Stimulated activated CD8-positive, alpha-beta memory T cell treated with anti-CD3 and anti-CD28 coated beads, Interleukin-4, amount 100 ng/mL, for 48 hours (primary cell): ENCODE measurements around the gene GNA14.
"Not testable (repeated sequence)": the region's sequence is repeated elsewhere in the genome, so short reads cannot be mapped to it uniquely, and the experiment has no call there.

Experiments
- DNase-seq: peaks from one replicate; pipeline ENCODE4 v3.0.0-alpha.2; 2020

Gene GNA14

GRCh38 chr9:77486463-77486862 lies 161.7 kb downstream of the GNA14 start:
- no peak for DNase-seq

- DNase-seq, result peak; percentile 67
Measured at GRCh38 chr9:77475641-77476473, 172.3 kb downstream of the GNA14 start.

GRCh38 chr9:77474936-77475335 lies 173.2 kb downstream of the GNA14 start:
- no peak for DNase-seq

- DNase-seq, result no peak
Measured at GRCh38 chr9:77472646-77473045, 175.5 kb downstream of the GNA14 start.

GRCh38 chr9:77471572-77471971 lies 176.6 kb downstream of the GNA14 start:
- DNase-seq, result no peak

GRCh38 chr9:77469515-77470231 lies 178.4 kb downstream of the GNA14 start:
- DNase-seq, result no peak

- no peak for DNase-seq
Measured at GRCh38 chr9:77464661-77465060, 183.5 kb downstream of the GNA14 start.

- DNase-seq, result no peak
Measured at GRCh38 chr9:77463151-77463550, 185.0 kb downstream of the GNA14 start.

GRCh38 chr9:77462066-77462465 lies 186.1 kb downstream of the GNA14 start:
- no peak for DNase-seq

- DNase-seq, result no peak
Measured at GRCh38 chr9:77460938-77461337, 187.2 kb downstream of the GNA14 start.

- peak; percentile 78 for DNase-seq
Measured at GRCh38 chr9:77457916-77458592, 190.1 kb downstream of the GNA14 start.

- peak; percentile 91 for DNase-seq
Measured at GRCh38 chr9:77456829-77457437, 191.2 kb downstream of the GNA14 start.

- DNase-seq, result peak; percentile 67
Measured at GRCh38 chr9:77455312-77455927, 192.7 kb downstream of the GNA14 start.

GRCh38 chr9:77454663-77455062 lies 193.5 kb downstream of the GNA14 start:
- DNase-seq, result no peak

- no peak for DNase-seq
Measured at GRCh38 chr9:77453825-77454647, 194.1 kb downstream of the GNA14 start.

- DNase-seq, result no peak
Measured at GRCh38 chr9:77451507-77451906, 196.6 kb downstream of the GNA14 start.

- DNase-seq, result no peak
Measured at GRCh38 chr9:77450085-77450475, 198.0 kb downstream of the GNA14 start.

GRCh38 chr9:77449240-77450084 lies 198.7 kb downstream of the GNA14 start:
- no peak for DNase-seq

GRCh38 chr9:77447646-77448045 lies 200.5 kb downstream of the GNA14 start:
- DNase-seq, result no peak

GRCh38 chr9:77442436-77442835 lies 205.7 kb downstream of the GNA14 start:
- no peak for DNase-seq

- not testable (repeated sequence) for DNase-seq
Measured at GRCh38 chr9:77441124-77441523, 207.0 kb downstream of the GNA14 start.
